ENCODE measurements around the gene ANKRD53. TPM values are rescaled to one million over a fixed set of nuclear protein-coding genes. Genes with fewer than 3 reads are reported as not detected.

ANKRD53 gene
- total RNA-seq, 4 donors from 2014 or later = 0.18 to 0.76 TPM; not detected in 2

DNA sequence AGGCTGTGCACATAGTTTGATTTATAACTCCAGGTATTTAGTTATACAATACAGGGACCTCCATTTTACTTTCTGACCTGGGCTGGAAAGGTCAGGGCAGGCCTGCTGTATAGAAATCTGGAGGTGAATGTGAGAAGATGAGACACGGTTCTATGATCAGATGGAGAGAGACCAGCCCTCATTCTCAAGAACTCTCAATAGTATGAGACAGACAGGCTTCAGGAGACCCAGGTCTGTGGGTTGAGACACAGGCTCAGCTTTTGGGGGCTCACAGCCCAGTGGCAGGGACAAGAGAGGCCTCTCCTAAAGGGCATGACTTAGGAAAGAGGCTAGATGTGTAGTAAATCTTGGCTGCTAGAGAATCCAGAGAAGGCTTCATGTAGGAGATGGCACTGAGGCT is 43.4 kb upstream of the ANKRD53 start:
- no peak for DNase-seq
- Histone ChIP-seq H3K27me3 (peaks cover 0 to 34% (median 0%) of the 10 kb centered on the region in 4 donors), H3K4me1 (no peaks in the 10 kb centered on the region), H3K27ac (no peak overlapping the region), H3K4me3 (no peak overlapping the region), H3K9me3 (no peaks in the 10 kb centered on the region), H3K36me3 (no peaks in the 10 kb centered on the region)
- TF ChIP-seq, protein P1, sequence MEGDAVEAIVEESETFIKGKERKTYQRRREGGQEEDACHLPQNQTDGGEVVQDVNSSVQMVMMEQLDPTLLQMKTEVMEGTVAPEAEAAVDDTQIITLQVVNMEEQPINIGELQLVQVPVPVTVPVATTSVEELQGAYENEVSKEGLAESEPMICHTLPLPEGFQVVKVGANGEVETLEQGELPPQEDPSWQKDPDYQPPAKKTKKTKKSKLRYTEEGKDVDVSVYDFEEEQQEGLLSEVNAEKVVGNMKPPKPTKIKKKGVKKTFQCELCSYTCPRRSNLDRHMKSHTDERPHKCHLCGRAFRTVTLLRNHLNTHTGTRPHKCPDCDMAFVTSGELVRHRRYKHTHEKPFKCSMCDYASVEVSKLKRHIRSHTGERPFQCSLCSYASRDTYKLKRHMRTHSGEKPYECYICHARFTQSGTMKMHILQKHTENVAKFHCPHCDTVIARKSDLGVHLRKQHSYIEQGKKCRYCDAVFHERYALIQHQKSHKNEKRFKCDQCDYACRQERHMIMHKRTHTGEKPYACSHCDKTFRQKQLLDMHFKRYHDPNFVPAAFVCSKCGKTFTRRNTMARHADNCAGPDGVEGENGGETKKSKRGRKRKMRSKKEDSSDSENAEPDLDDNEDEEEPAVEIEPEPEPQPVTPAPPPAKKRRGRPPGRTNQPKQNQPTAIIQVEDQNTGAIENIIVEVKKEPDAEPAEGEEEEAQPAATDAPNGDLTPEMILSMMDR (IDR thresholded peaks at IDR 0.05) = no peak
- no peak for TF ChIP-seq POLR2A (IDR thresholded peaks at IDR 0.05)
- intact Hi-C loops (cut with DNase I) = no loop called here
- 71% methylated on average over 1 of the region's 1 CpG for WGBS, 2 donors

DNA sequence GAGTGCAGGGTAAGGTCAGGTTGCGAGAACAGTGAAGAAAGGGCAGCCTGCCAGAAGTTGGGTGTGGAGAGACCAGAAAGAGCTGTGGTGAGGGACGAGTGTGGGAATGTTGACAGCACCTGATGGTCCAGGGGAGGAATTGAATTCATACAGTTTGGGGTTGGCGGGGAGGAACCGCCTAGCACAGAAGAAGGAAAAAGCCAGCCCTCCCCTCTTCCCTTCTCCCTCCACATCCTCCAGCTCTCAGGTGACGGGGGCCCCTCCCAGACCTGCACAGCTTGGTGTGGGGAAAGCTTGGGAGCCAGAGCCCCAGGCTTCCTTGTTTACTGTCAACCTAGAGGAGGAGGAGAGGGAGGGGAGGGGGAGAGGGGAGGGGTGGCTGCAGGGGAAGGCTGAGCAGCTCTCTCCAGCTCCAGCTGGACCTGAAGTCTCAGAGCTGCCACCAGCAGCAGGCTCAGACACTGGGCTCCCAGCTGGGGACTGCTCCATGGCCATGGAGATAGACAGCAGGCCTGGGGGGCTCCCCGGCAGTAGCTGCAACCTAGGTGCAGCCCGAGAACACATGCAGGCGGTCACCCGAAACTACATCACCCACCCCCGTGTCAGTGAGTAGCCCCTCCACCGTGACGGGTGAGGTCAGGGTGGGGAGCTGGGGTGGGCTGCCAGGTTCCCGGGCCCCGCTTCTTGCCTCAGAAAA is 42.8 kb upstream of the ANKRD53 start, which contains the start of gene ATP6V1B1:
Gene ATP6V1B1 (plus strand): TSS at position 433 of the 697 bp plus-strand sequence. CDS start 55 bp downstream, at position 488.
- TF ChIP-seq POLR2A (IDR thresholded peaks at IDR 0.05) = no peak
- TF ChIP-seq, protein P1 (IDR thresholded peaks at IDR 0.05) = no peak
- no peak for DNase-seq
- Histone ChIP-seq H3K9me3 (no peaks in the 10 kb centered on the region), H3K4me3 (no peak within 1 kb of the TSS), H3K36me3 (no peaks in the 10 kb centered on the region), H3K27ac (no peak within 1 kb of the TSS), H3K27me3 (peaks cover 0 to 40% (median 0%) of the 10 kb centered on the region in 4 donors), H3K4me1 (no peaks in the 10 kb centered on the region)
- intact Hi-C loops (cut with DNase I) = no loop called here
- WGBS, 2 donors = 43 to 59% methylated on average over 4 to 11 of the region's 14 CpGs

DNA sequence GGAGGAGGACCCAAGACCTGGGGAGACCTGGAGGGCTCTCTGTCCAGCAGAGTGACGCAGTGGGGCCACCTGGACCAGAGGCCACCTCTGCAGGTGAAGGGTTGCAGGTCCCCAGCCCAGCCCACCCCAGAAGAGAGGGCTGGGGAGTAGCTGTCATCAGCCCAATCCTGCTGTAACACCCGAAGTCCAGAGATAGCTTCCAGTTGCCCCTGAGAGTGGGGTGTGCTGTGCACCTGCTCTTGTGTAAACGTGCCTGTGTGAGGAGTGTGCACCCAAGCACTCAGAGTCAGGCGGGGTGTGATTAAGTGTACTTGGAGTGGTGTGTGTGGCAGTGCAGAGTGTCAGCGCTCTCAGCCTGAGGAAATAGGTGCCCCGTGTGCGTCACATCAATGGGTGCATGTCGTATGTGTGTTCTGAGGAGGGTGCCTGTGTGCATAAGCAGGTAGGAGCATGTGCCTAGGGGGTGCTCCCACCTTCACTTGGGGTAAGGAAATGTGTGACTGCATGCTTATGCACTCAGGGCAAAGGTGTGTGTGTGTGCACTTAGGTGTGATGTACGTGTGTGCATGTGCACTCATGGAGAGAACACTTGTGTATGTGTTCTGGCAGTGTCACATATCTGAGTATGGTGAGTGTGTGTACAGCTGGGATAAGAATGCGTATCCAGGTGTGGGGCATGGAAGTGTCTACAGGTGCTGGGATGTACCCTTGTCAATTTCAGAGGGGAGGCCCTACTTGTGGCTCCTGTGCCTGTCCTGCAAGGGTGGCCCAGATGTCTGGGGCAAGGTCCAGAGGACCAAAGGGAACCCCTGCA is 42.1 kb upstream of the ANKRD53 start:
- Histone ChIP-seq H3K36me3 (no peaks in the 10 kb centered on the region), H3K27ac (no peak overlapping the region), H3K4me3 (no peak overlapping the region), H3K4me1 (no peaks in the 10 kb centered on the region), H3K27me3 (peaks cover 0 to 45% (median 0%) of the 10 kb centered on the region in 4 donors), H3K9me3 (no peaks in the 10 kb centered on the region)
- WGBS, 2 donors = 63 to 75% methylated on average over 5 to 10 of the region's 10 CpGs
- no peak for DNase-seq
- intact Hi-C loops (cut with DNase I) = no loop called here
- TF ChIP-seq POLR2A (IDR thresholded peaks at IDR 0.05) = no peak
- TF ChIP-seq, protein P1 (IDR thresholded peaks at IDR 0.05) = no peak

DNA sequence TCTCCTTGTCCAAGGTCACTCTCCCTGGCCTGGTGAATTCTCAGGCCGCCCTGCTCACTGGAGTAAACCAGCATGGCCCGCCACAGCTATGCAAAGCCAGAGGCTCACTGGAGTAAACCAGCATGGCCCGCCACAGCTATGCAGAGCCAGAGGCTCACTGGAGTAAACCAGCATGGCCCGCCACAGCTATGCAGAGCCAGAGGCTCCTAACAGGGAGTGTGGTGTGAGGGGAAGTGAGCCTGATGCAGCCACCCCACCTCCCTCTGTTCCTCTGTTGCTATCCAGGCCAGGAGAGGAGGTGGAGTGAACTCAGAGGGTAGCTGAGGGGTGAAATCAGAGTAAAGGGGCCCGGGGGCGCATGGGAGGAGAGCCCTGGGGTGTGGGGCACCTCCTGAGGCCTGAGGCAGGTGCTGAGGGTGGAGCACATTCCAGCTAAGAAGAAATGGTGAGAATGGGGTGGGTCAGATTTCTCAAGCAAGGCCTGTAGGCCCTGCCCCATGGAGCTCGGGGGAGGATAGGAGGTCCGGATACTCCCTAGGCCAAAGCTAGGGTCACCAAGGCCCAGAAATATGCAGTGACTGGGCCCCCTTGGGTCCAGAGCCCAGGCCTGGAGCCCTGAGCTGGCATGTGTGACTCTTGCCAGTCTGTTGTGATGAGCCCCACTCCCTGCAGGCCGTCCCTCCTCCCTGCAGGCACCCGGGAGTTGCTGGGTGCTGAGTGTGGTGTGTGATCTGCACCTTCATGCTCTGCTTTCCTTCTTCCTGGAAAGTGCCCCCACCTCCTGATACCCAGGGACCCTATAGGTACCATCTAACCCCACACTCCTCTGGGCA is 41.2 kb upstream of the ANKRD53 start:
- no peaks in the 10 kb centered on the region for H3K4me1 ChIP-seq
- intact Hi-C loops (cut with DNase I) = no loop called here
- no peak for TF ChIP-seq POLR2A (IDR thresholded peaks at IDR 0.05)
- TF ChIP-seq, protein P1 (IDR thresholded peaks at IDR 0.05) = no peak
- DNase-seq = no peak
- no peak overlapping the region for H3K27ac ChIP-seq
- 58 to 79% methylated on average over 3 to 6 of the region's 10 CpGs for WGBS, 2 donors
- no peaks in the 10 kb centered on the region for H3K36me3 ChIP-seq
- no peaks in the 10 kb centered on the region for H3K9me3 ChIP-seq
- peaks cover 0 to 52% (median 0%) of the 10 kb centered on the region in 4 donors for H3K27me3 ChIP-seq
- H3K4me3 ChIP-seq = no peak overlapping the region

Data from esophagus squamous epithelium (tissue), 5 donors.